H1 (cell line): Measurements from ENCODE around the gene NRXN3. TPM values are rescaled to one million over a fixed set of nuclear protein-coding genes. Genes with fewer than 3 reads are reported as not detected.

Source experiments
- CTCF ChIA-PET: fragments of 300-600 bp; sonication (Branson Sonifier 250); formaldehyde crosslinking; loops from one replicate; lab custom pipeline; 2021; ENCODE audit not compliant: partially characterized antibody; lab: Charles Lee
- POLR2A ChIA-PET: fragments of 300-600 bp; sonication (Branson Sonifier 250); formaldehyde crosslinking; loops from one replicate; lab custom pipeline; 2021; ENCODE audit warnings: inconsistent platforms; ENCODE audit not compliant: partially characterized antibody; lab: Charles Lee
- DNase-seq, 2 experiments: peaks; one replicate each; pipeline versions ENCODE4 v3.0.0 to v3.0.0-alpha.2; 2010 to 2022; ENCODE audit warnings: low spot score in 2 of 2, low read depth in 1 of 2, mixed read lengths in 1 of 2
- FAIRE-seq: peaks from 2 replicates; lab custom pipeline; 2011; peaks lifted over from hg19 to GRCh38; lab: Jason Lieb, UNC
- H2AFZ ChIP-seq: 2 replicates; pipeline ENCODE4 v1.8.1; 2012; ENCODE audit warnings: low read length, inconsistent platforms
- H2AK5ac ChIP-seq: 2 replicates; pipeline ENCODE4 v1.6.1; 2013; ENCODE audit warnings: low read depth, low read length
- H2BK120ac ChIP-seq: replicated peaks from 2 replicates; pipeline ENCODE3; 2013; ENCODE audit warnings: low read depth, low read length, inconsistent platforms
- H2BK12ac ChIP-seq: 2 replicates; pipeline ENCODE4 v1.6.1; 2013; ENCODE audit warnings: low read depth, low read length
- H2BK15ac ChIP-seq: 2 replicates; pipeline ENCODE4 v1.6.1; 2013; ENCODE audit warnings: low read length
- H2BK20ac ChIP-seq: 2 replicates; pipeline ENCODE4 v1.6.1; 2013; ENCODE audit warnings: low read length
- H2BK5ac ChIP-seq: 2 replicates; pipeline ENCODE4 v1.6.1; 2013; ENCODE audit warnings: low read depth, low read length
- H3K14ac ChIP-seq: 2 replicates; pipeline ENCODE4 v1.6.1; 2013; ENCODE audit warnings: inconsistent platforms; ENCODE audit not compliant: insufficient read length
- H3K18ac ChIP-seq: 2 replicates; pipeline ENCODE4 v1.6.1; 2013; ENCODE audit warnings: low read length; ENCODE audit errors: extremely low read depth
- H3K23ac ChIP-seq: 2 replicates; pipeline ENCODE4 v1.6.1; 2013; ENCODE audit warnings: inconsistent platforms; ENCODE audit not compliant: insufficient read length
- H3K23me2 ChIP-seq: 2 replicates; pipeline ENCODE4 v1.6.1; 2013; ENCODE audit warnings: low read depth, low read length
- H3K27ac ChIP-seq: 2 replicates; pipeline ENCODE4 v1.6.1; 2011; ENCODE audit warnings: low read depth, low read length, inconsistent platforms
- H3K27me3 ChIP-seq, 4 experiments: replicated peaks in 1 of 4; 1 replicate in 1 of 4; 2 replicates in 3 of 4; pipeline versions ENCODE4 v1.6.1 to v1.8.1; 2011 to 2013; ENCODE audit warnings: low read length in 3 of 4, mild to moderate bottlenecking in 3 of 4, inconsistent platforms in 2 of 4, mixed read lengths in 2 of 4, moderate library complexity in 1 of 4; ENCODE audit not compliant: control insufficient read depth in 3 of 4, insufficient read depth in 3 of 4; ENCODE audit errors: extremely low read depth in 1 of 4
- H3K36me3 ChIP-seq, 4 experiments: 2 replicates each; pipeline versions ENCODE4 v1.6.1 to v1.8.1; 2011 to 2013; ENCODE audit warnings: mild to moderate bottlenecking in 4 of 4, low read length in 3 of 4, moderate library complexity in 2 of 4, control low read depth in 1 of 4, inconsistent platforms in 1 of 4; ENCODE audit not compliant: insufficient read depth in 4 of 4, control insufficient read depth in 2 of 4
- H3K4ac ChIP-seq: replicated peaks from 2 replicates; pipeline ENCODE3; 2013; ENCODE audit warnings: low read length, low read depth, mixed read lengths, inconsistent platforms; ENCODE audit not compliant: insufficient read length
- H3K4me1 ChIP-seq, 4 experiments: replicated peaks in 1 of 4; 1 replicate in 1 of 4; 2 replicates in 3 of 4; pipeline versions ENCODE4 v1.6.1 to v1.8.1; 2011 to 2013; ENCODE audit warnings: low read length in 3 of 4, inconsistent platforms in 2 of 4, mixed read lengths in 1 of 4; ENCODE audit not compliant: insufficient read depth in 4 of 4, control insufficient read depth in 3 of 4
- H3K4me2 ChIP-seq, 2 experiments: 2 replicates each; pipeline versions ENCODE4 v1.6.1 to v1.8.1; 2011 to 2013; ENCODE audit warnings: low read depth in 2 of 2, low read length in 2 of 2, control low read depth in 1 of 2, inconsistent platforms in 1 of 2, mild to moderate bottlenecking in 1 of 2; ENCODE audit not compliant: insufficient read depth in 1 of 2
- H3K4me3 ChIP-seq, 4 experiments: fragments of 200-600, 300-600 bp in 1 of 4; sonication (generic), shearing (Covaris generic), sonication (Bioruptor Twin) in 1 of 4; 2 replicates each; pipeline versions ENCODE4 v1.5.1 to v1.8.1; 2011 to 2016; ENCODE audit warnings: low read length in 4 of 4, low read depth in 3 of 4, control low read depth in 2 of 4, inconsistent platforms in 2 of 4, mild to moderate bottlenecking in 2 of 4, mixed read lengths in 1 of 4, moderate library complexity in 1 of 4; ENCODE audit not compliant: insufficient read depth in 2 of 4; ENCODE audit errors: extremely low read depth in 1 of 4
- H3K56ac ChIP-seq: replicated peaks from 2 replicates; pipeline ENCODE3; 2013; ENCODE audit warnings: low read depth, mild to moderate bottlenecking, mixed read lengths, low read length, inconsistent platforms; ENCODE audit not compliant: insufficient read length
- H3K79me1 ChIP-seq: 2 replicates; pipeline ENCODE4 v1.6.1; 2013; ENCODE audit warnings: low read depth, low read length, control low read depth
- H3K79me2 ChIP-seq, 2 experiments: 2 replicates each; pipeline versions ENCODE4 v1.6.1 to v1.8.1; 2012 to 2013; ENCODE audit warnings: low read length in 2 of 2, mild to moderate bottlenecking in 2 of 2, inconsistent platforms in 1 of 2; ENCODE audit not compliant: insufficient read depth in 2 of 2, control insufficient read depth in 1 of 2
- H3K9ac ChIP-seq, 4 experiments: replicated peaks in 1 of 4; 1 replicate in 1 of 4; 2 replicates in 3 of 4; pipeline versions ENCODE4 v1.6.1 to v1.8.1; 2011 to 2013; ENCODE audit warnings: low read depth in 3 of 4, low read length in 3 of 4, control low read depth in 2 of 4, mild to moderate bottlenecking in 2 of 4, moderate library complexity in 2 of 4, inconsistent platforms in 1 of 4; ENCODE audit errors: extremely low read depth in 1 of 4
- H3K9me3 ChIP-seq, 2 experiments: 2 replicates each; pipeline versions ENCODE4 v1.6.1 to v1.8.1; 2012 to 2013; ENCODE audit warnings: mild to moderate bottlenecking in 2 of 2, moderate library complexity in 2 of 2, control low read depth in 1 of 2, inconsistent platforms in 1 of 2, low read depth in 1 of 2, low read length in 1 of 2, mixed read lengths in 1 of 2; ENCODE audit not compliant: insufficient read depth in 2 of 2
- H4K20me1 ChIP-seq, 2 experiments: replicated peaks in 1 of 2; 2 replicates each; pipeline versions ENCODE3 to v1.8.1; 2011 to 2013; ENCODE audit warnings: inconsistent platforms in 2 of 2, low read length in 2 of 2, mild to moderate bottlenecking in 1 of 2; ENCODE audit not compliant: insufficient read depth in 2 of 2, control insufficient read depth in 1 of 2
- H4K5ac ChIP-seq: 2 replicates; pipeline ENCODE4 v1.6.1; 2013; ENCODE audit warnings: low read length, low read depth, mixed read lengths, inconsistent platforms; ENCODE audit not compliant: insufficient read length
- H4K8ac ChIP-seq: 2 replicates; pipeline ENCODE4 v1.8.0; 2013; ENCODE audit warnings: mild to moderate bottlenecking, moderate library complexity, low read length, inconsistent platforms; ENCODE audit not compliant: insufficient read depth; ENCODE audit errors: extremely low read depth
- H4K91ac ChIP-seq: replicated peaks from 2 replicates; pipeline ENCODE3; 2013; ENCODE audit warnings: low read length, mixed read lengths, inconsistent platforms; ENCODE audit not compliant: insufficient read length
- ATF3 ChIP-seq: IDR thresholded peaks from 2 replicates; pipeline ENCODE4 v1.6.1; 2011; ENCODE audit warnings: low read depth, mild to moderate bottlenecking, low read length; ENCODE audit not compliant: insufficient read depth
- CBX8 ChIP-seq: fragments of 300-800, 300-1000 bp; sonication (generic); IDR thresholded peaks from 2 replicates; pipeline ENCODE4 v1.7.1; 2016; ENCODE audit warnings: low read depth, low read length, borderline replicate concordance
- CHD2 ChIP-seq: IDR thresholded peaks from 2 replicates; pipeline ENCODE4 v1.6.1; 2012; ENCODE audit warnings: low read length, improper control_type of control experiment
- CREB1 ChIP-seq: IDR thresholded peaks from 2 replicates; pipeline ENCODE4 v1.6.1; 2012; ENCODE audit warnings: inconsistent platforms
- CTCF ChIP-seq, 3 experiments: IDR thresholded peaks; 1 replicate in 2 of 3; 2 replicates in 1 of 3; pipeline versions ENCODE4 v1.5.1 to v1.6.1; 2011; ENCODE audit warnings: low read length in 3 of 3, mild to moderate bottlenecking in 3 of 3, inconsistent platforms in 2 of 3, low read depth in 1 of 3, moderate library complexity in 1 of 3; ENCODE audit not compliant: insufficient read depth in 1 of 3; ENCODE audit errors: control extremely low read depth in 1 of 3
- HDAC6 ChIP-seq: IDR thresholded peaks from one replicate; pipeline ENCODE4 v1.7.1; 2012; ENCODE audit warnings: low read depth, mild to moderate bottlenecking, inconsistent platforms, low read length, moderate library complexity
- KDM5A ChIP-seq: fragments of 200-600 bp; IDR thresholded peaks from 2 replicates; pipeline ENCODE4 v1.7.1; 2012; ENCODE audit warnings: mild to moderate bottlenecking, low read length, inconsistent platforms, mixed read lengths
- NRF1 ChIP-seq: IDR thresholded peaks from 2 replicates; pipeline ENCODE4 v1.6.1; 2011; ENCODE audit warnings: mild to moderate bottlenecking, low read depth, low read length, improper control_type of control experiment
- SIN3A ChIP-seq, 2 experiments: IDR thresholded peaks in 1 of 2; conservative IDR thresholded peaks in 1 of 2; 2 replicates each; pipeline ENCODE4 v1.6.1; 2011 to 2012; ENCODE audit warnings: low read length in 2 of 2, improper control_type of control experiment in 1 of 2, low read depth in 1 of 2, mild to moderate bottlenecking in 1 of 2
- SIX5 ChIP-seq: IDR thresholded peaks from 2 replicates; pipeline ENCODE4 v1.6.1; 2011; ENCODE audit warnings: mild to moderate bottlenecking, low read depth, low read length
- SRF ChIP-seq: IDR thresholded peaks from 2 replicates; pipeline ENCODE4 v1.6.1; 2011; ENCODE audit warnings: mild to moderate bottlenecking, low read depth, low read length, moderate library complexity
- TAF1 ChIP-seq: IDR thresholded peaks from 2 replicates; pipeline ENCODE4 v1.6.1; 2011; ENCODE audit warnings: mild to moderate bottlenecking, low read depth, low read length
- WGBS, 2 experiments: shearing (Covaris generic) in 1 of 2; methylation state at CpG; one replicate each; pipeline versions ENCODE4 v1.1.6 to v1.1.7; 2013 to 2015; ENCODE audit warnings: low lambda C conversion rate in 2 of 2, mixed read lengths in 2 of 2, inconsistent platforms in 1 of 2, low coverage in 1 of 2, missing lambda C conversion rate in 1 of 2; ENCODE audit not compliant: insufficient replicate concordance in 2 of 2, insufficient coverage in 1 of 2, insufficient read length in 1 of 2; ENCODE audit errors: extremely low coverage in 1 of 2, missing lambda C conversion rate in 1 of 2; 5-methylcytosine and 5-hydroxymethylcytosine counted together
- polyA plus RNA-seq, 7 experiments: library from polyadenylated mRNA; depleted of rRNA in 3 of 7; stranded (reverse) in 5 of 7; unstranded in 2 of 7; fragments of >200 nt in 5 of 7; fragments of 200-250 nt in 2 of 7; gene quantifications; 1 replicate in 5 of 7; 2 replicates in 1 of 7; 4 replicates in 1 of 7; pipeline versions ENCODE4 v1.2.1 to v1.2.3, GENCODE V29; 2011 to 2013; ENCODE audit warnings: missing spikeins in 2 of 7, mixed read lengths in 2 of 7
- total RNA-seq: library from RNA; stranded (reverse); fragmentation: NEBNext Ultra II Directional; extraction: Animal tissue kit (Norgen Biotek cat#: 25700); gene quantifications from 2 replicates; pipeline ENCODE4 v1.2.1, GENCODE V29; 2021

Gene NRXN3
- total and polyA plus RNA-seq, 2 of the 8 experiments (the other 6 are each of a cell fraction or from before 2014, with no cell fraction given): 2.6 to 4.1 TPM

GRCh38 chr14:79209418-79209817 is 1039.2 kb downstream of the NRXN3 start:
- Histone ChIP-seq H2BK120ac (no peak overlapping the region), H4K20me1 (no peaks in the 10 kb centered on the region), H3K27ac (no peak overlapping the region), H3K79me2 (no peaks in the 10 kb centered on the region), H3K9ac (no peak overlapping the region), H4K5ac (no peak overlapping the region), H3K27me3 (no peaks in the 10 kb centered on the region), H3K23ac (no peak overlapping the region), H3K36me3 (no peaks in the 10 kb centered on the region), H3K56ac (no peak overlapping the region), H3K23me2 (no peaks in the 10 kb centered on the region), H3K4me3 (no peak overlapping the region), H3K18ac (no peak overlapping the region), H3K79me1 (no peaks in the 10 kb centered on the region), H2BK15ac (no peak overlapping the region), H4K91ac (no peak overlapping the region), H3K4me2 (no peak overlapping the region), H3K4ac (no peak overlapping the region), H2AFZ (no peak overlapping the region), H3K9me3 (no peaks in the 10 kb centered on the region), H2AK5ac (no peak overlapping the region), H3K14ac (no peak overlapping the region), H2BK20ac (no peak overlapping the region), H4K8ac (no peak overlapping the region), H2BK5ac (no peak overlapping the region), H2BK12ac (no peak overlapping the region), H3K4me1 (peaks cover 0 to 6% (median 2%) of the 10 kb centered on the region in 4 experiments; a peak in 3 of 7 replicates)
- DNase-seq (no peak), FAIRE-seq (no peak)
- WGBS, 2 experiments: 88% methylated on average over 2 of the region's 2 CpGs; no CpG with 5 or more reads in 1 of the 2 experiments
- CTCF ChIA-PET: no interaction called here
- POLR2A ChIA-PET: no interaction called here
- TF ChIP-seq CHD2 (no peak), NRF1 (no peak), SRF (no peak), CBX8 (no peak), SIX5 (no peak), KDM5A (no peak), ATF3 (no peak), CREB1 (no peak), HDAC6 (no peak), TAF1 (no peak), CTCF (IDR thresholded peaks at IDR 0.05; ENCODE audit: control extremely low read depth in 1 of 3, insufficient read depth in 1 of 3, low read depth in 1 of 3, low read length in 3 of 3) (no peak), SIN3A (conservative IDR thresholded peaks at IDR 0.05 in 1 of 2, IDR thresholded peaks at IDR 0.05 in 1 of 2; ENCODE audit: low read depth in 1 of 2, low read length in 2 of 2) (no peak)
